HL-60 (cell line): Measurements from ENCODE around the gene MMP8.

ENCODE experiments used
- POLR2AphosphoS5 ChIP-seq: IDR thresholded peaks from 2 replicates; pipeline ENCODE4 v1.6.1; 2012; ENCODE audit warnings: low read depth
- REST ChIP-seq: IDR thresholded peaks from 2 replicates; pipeline ENCODE4 v1.6.1; 2012; ENCODE audit warnings: low read depth; ENCODE audit not compliant: insufficient replicate concordance
- SPI1 ChIP-seq: IDR thresholded peaks from 2 replicates; pipeline ENCODE4 v1.6.1; 2012; ENCODE audit warnings: low read depth, mild to moderate bottlenecking, borderline replicate concordance
- TF ChIP-seq, protein P1 (sequence below): IDR thresholded peaks from one replicate; pipeline ENCODE4 v1.5.1; 2011; ENCODE audit warnings: low read length, control low read depth, inconsistent platforms; ENCODE audit not compliant: insufficient read depth

DNA sequence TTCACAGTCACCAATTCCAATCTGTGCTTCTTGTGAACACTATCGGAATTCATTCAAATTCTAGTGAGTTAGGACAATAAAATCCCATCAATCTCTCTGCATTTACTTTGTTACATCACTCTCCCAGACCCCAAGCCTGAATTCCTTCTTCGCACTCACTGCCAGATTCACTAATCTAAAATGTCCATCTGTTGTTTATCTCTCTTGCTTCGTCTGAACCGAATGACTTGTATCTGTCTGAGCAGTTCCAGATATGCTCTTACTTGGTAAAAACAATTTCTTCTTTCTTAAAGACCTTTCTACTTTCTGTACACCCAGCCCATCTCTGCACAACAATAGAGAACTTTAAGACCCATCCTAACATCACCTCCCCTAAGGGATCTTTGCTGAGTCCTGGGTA lies 48.6 kb upstream of the MMP8 start:
- TF ChIP-seq, protein P1, sequence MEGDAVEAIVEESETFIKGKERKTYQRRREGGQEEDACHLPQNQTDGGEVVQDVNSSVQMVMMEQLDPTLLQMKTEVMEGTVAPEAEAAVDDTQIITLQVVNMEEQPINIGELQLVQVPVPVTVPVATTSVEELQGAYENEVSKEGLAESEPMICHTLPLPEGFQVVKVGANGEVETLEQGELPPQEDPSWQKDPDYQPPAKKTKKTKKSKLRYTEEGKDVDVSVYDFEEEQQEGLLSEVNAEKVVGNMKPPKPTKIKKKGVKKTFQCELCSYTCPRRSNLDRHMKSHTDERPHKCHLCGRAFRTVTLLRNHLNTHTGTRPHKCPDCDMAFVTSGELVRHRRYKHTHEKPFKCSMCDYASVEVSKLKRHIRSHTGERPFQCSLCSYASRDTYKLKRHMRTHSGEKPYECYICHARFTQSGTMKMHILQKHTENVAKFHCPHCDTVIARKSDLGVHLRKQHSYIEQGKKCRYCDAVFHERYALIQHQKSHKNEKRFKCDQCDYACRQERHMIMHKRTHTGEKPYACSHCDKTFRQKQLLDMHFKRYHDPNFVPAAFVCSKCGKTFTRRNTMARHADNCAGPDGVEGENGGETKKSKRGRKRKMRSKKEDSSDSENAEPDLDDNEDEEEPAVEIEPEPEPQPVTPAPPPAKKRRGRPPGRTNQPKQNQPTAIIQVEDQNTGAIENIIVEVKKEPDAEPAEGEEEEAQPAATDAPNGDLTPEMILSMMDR, result no peak
- no peak for TF ChIP-seq POLR2AphosphoS5
- TF ChIP-seq REST, result no peak
- no peak for TF ChIP-seq SPI1
